Sigmoid colon (tissue), 3 donors: ENCODE data around the gene SERTAD2.

ENCODE experiments used
- CTCF ChIP-seq, 4 experiments: fragments of 450-650 bp in 3 of 4; fragments of 200-600 bp in 1 of 4; IDR thresholded peaks; one replicate each; pipeline ENCODE4 v1.5.1; 2016 to 2019; ENCODE audit warnings: antibody characterized with exemption in 4 of 4, mild to moderate bottlenecking in 3 of 4, moderate library complexity in 2 of 4
- POLR2A ChIP-seq, 2 donors: fragments of 450-650 bp; IDR thresholded peaks; one replicate each; pipeline ENCODE4 v1.6.1; 2016; ENCODE audit warnings: antibody characterized with exemption in 2 of 2, mild to moderate bottlenecking in 2 of 2, moderate library complexity in 2 of 2

GRCh38 chr2:64661741-64662169 is 8.0 kb upstream of the SERTAD2 start:
- no peak for TF ChIP-seq CTCF (IDR thresholded peaks at IDR 0.05)
- no peak for TF ChIP-seq POLR2A (IDR thresholded peaks at IDR 0.05)
